Hepatic stellate cell (primary cell): ENCODE data around the gene PPP1R2.
"Not testable (repeated sequence)": the region's sequence is repeated elsewhere in the genome, so short reads cannot be mapped to it uniquely, and the experiment has no call there.

Experiments
- DNase-seq: peaks from one replicate; pipeline ENCODE4 v3.0.0; 2011; ENCODE audit warnings: low spot score

The PPP1R2 gene

GRCh38 chr3:195537995-195538394 is 5.1 kb downstream of the PPP1R2 start:
- no peak for DNase-seq

GRCh38 chr3:195535293-195535692 is 7.8 kb downstream of the PPP1R2 start:
- DNase-seq, result no peak

GRCh38 chr3:195532834-195533233 is 10.3 kb downstream of the PPP1R2 start:
- no peak for DNase-seq

- DNase-seq, result no peak
Measured at GRCh38 chr3:195532345-195532744, 10.8 kb downstream of the PPP1R2 start.

GRCh38 chr3:195531683-195532082 is 11.4 kb downstream of the PPP1R2 start:
- no peak for DNase-seq

- DNase-seq, result no peak
Measured at GRCh38 chr3:195526492-195526891, 16.6 kb downstream of the PPP1R2 start.

- DNase-seq, result no peak
Measured at GRCh38 chr3:195524171-195524896, 18.8 kb downstream of the PPP1R2 start.

GRCh38 chr3:195522254-195523023 is 20.7 kb downstream of the PPP1R2 start:
- no peak for DNase-seq

GRCh38 chr3:195517030-195517429 is 26.1 kb downstream of the PPP1R2 start:
- no peak for DNase-seq

GRCh38 chr3:195514610-195515235 is 28.4 kb downstream of the PPP1R2 start:
- not testable (repeated sequence) for DNase-seq

- DNase-seq, result no peak
Measured at GRCh38 chr3:195512798-195513345, 30.3 kb downstream of the PPP1R2 start.

- no peak for DNase-seq
Measured at GRCh38 chr3:195511136-195511535, 32.0 kb downstream of the PPP1R2 start.

GRCh38 chr3:195508185-195508584 is 34.9 kb downstream of the PPP1R2 start:
- DNase-seq, result no peak

- no peak for DNase-seq
Measured at GRCh38 chr3:195475614-195476013, 67.5 kb downstream of the PPP1R2 start.

GRCh38 chr3:195475116-195475515 is 68.0 kb downstream of the PPP1R2 start:
- DNase-seq, result not testable (repeated sequence)

GRCh38 chr3:195468841-195469240 is 74.3 kb downstream of the PPP1R2 start:
- no peak for DNase-seq

- DNase-seq, result no peak
Measured at GRCh38 chr3:195468391-195468776, 74.7 kb downstream of the PPP1R2 start.

GRCh38 chr3:195467641-195468390 is 75.3 kb downstream of the PPP1R2 start:
- DNase-seq, result no peak

GRCh38 chr3:195466251-195466650 is 76.9 kb downstream of the PPP1R2 start:
- DNase-seq, result no peak
